Panc1 (cell line): ENCODE results near the gene TRIM10. TPM values are rescaled to one million over a fixed set of nuclear protein-coding genes. Genes with fewer than 3 reads are reported as not detected.

Experiments used
- ATAC-seq: fragments of 200-7000 bp; cut with Tn5 transposase; 2 replicates; pipeline ENCODE4 v1.9.1; 2020; ENCODE audit warnings: mild to moderate bottlenecking, moderate library complexity
- Bru-seq: library from RNA; stranded (reverse); fragments of 400-500 nt; gene quantifications from one replicate; lab custom pipeline; 2021; lab: Mats Ljungman, UMichigan
- BruChase-seq, 2 experiments: library from RNA; stranded (reverse); fragments of 400-500 nt; gene quantifications; one replicate each; lab custom pipeline; 2021; lab: Mats Ljungman, UMichigan
- BruUV-seq: library from RNA; stranded (reverse); fragments of 400-500 nt; replicated peaks from 2 replicates; lab custom pipeline; 2021; lab: Mats Ljungman, UMichigan
- CTCF ChIA-PET: fragments of 300-600 bp; sonication (Branson Sonifier 250); formaldehyde crosslinking; loops from one replicate; lab custom pipeline; 2022; ENCODE audit warnings: antibody characterized with exemption; lab: Charles Lee
- POLR2A ChIA-PET: fragments of 300-600 bp; sonication (Branson Sonifier 250); formaldehyde crosslinking; loops from one replicate; lab custom pipeline; 2022; ENCODE audit warnings: antibody characterized with exemption; lab: Charles Lee
- DNase-seq: peaks from one replicate; pipeline ENCODE4 v3.0.0-alpha.2; 2010; ENCODE audit warnings: low read depth, low spot score
- H3K27ac ChIP-seq: 2 replicates; pipeline ENCODE4 v1.5.1; 2011; ENCODE audit warnings: mild to moderate bottlenecking, low read length, inconsistent platforms
- H3K27me3 ChIP-seq: fragments of 200-500 bp; sonication (Bioruptor generic); 2 replicates; pipeline ENCODE4 v1.6.0; 2014; ENCODE audit warnings: low read length, inconsistent platforms; ENCODE audit not compliant: control insufficient read depth, insufficient read depth
- H3K36me3 ChIP-seq: fragments of 200-500 bp; sonication (Bioruptor generic); 2 replicates; pipeline ENCODE4 v1.5.1; 2014; ENCODE audit warnings: inconsistent platforms, mild to moderate bottlenecking, low read length, moderate library complexity; ENCODE audit not compliant: control insufficient read depth, insufficient read depth
- H3K4me1 ChIP-seq: 2 replicates; pipeline ENCODE4 v1.5.1; 2011; ENCODE audit warnings: inconsistent platforms, mild to moderate bottlenecking, low read length, moderate library complexity; ENCODE audit not compliant: control insufficient read depth, insufficient read depth
- H3K4me3 ChIP-seq, 2 experiments: 2 replicates each; pipeline ENCODE4 v1.5.1; 2011 to 2012; ENCODE audit warnings: low read depth in 2 of 2, low read length in 2 of 2, mild to moderate bottlenecking in 2 of 2, inconsistent platforms in 1 of 2, moderate library complexity in 1 of 2
- H3K9me3 ChIP-seq: fragments of 200-500 bp; sonication (Bioruptor generic); 2 replicates; pipeline ENCODE4 v1.5.1; 2014; ENCODE audit warnings: low read depth, mild to moderate bottlenecking, inconsistent platforms, low read length, moderate library complexity; ENCODE audit not compliant: control insufficient read depth, insufficient read depth
- POLR2AphosphoS5 ChIP-seq: IDR thresholded peaks from 2 replicates; pipeline ENCODE4 v1.6.1; 2012; ENCODE audit warnings: mild to moderate bottlenecking, low read depth, low read length, moderate library complexity
- REST ChIP-seq, 2 experiments: IDR thresholded peaks; 2 replicates each; pipeline ENCODE4 v1.6.1; 2011 to 2012; ENCODE audit warnings: low read depth in 2 of 2, control low read depth in 1 of 2, low read length in 1 of 2, mild to moderate bottlenecking in 1 of 2, moderate library complexity in 1 of 2; ENCODE audit not compliant: insufficient read depth in 1 of 2
- SIN3A ChIP-seq: IDR thresholded peaks from 2 replicates; pipeline ENCODE4 v1.6.1; 2012; ENCODE audit warnings: low read depth, mild to moderate bottlenecking, low read length, moderate library complexity, borderline replicate concordance; ENCODE audit not compliant: insufficient read depth
- TCF7L2 ChIP-seq: IDR thresholded peaks from 2 replicates; pipeline ENCODE4 v1.6.1; 2011; ENCODE audit warnings: mild to moderate bottlenecking, low read depth, low read length, inconsistent platforms
- in situ Hi-C: cut with HindIII; loops from 2 replicates; pipeline ENCODE4 v1.10.0; 2016; ENCODE audit warnings: low sequenced_read_pairs, low pct_unique_long_range_greater_than_20kb
- intact Hi-C: fragments of 100-400 bp; cut with micrococcal nuclease; formaldehyde crosslinking; loops from one replicate; pipeline ENCODE4 v1.10.0; 2022; ENCODE audit not compliant: unreplicated experiment
- long read RNA-seq: library from polyadenylated mRNA; unstranded; transcript quantifications from one replicate; pipeline ENCODE4 v2.0.0, GENCODE V29; 2021; ENCODE audit not compliant: unreplicated experiment
- polyA plus RNA-seq: library from polyadenylated mRNA; unstranded; fragments of >200 nt; gene quantifications from one replicate; pipeline ENCODE4 v1.2.1, GENCODE V29; 2012; ENCODE audit warnings: missing spikeins; ENCODE audit not compliant: insufficient read length
- total RNA-seq: library from RNA; stranded (reverse); gene quantifications from one replicate; pipeline ENCODE4 v1.2.1, GENCODE V29; 2021; ENCODE audit not compliant: unreplicated experiment
- TF ChIP-seq, protein P1 (sequence below): fragments of 450-650 bp; IDR thresholded peaks from 2 replicates; pipeline ENCODE4 v1.5.1; 2017; ENCODE audit warnings: mild to moderate bottlenecking

TRIM10 gene
- total RNA-seq (not detected), Bru-seq, nascent RNA (not detected), BruChase-seq, experiment 1, labeled RNA remaining after a 2-hour chase (not detected), BruChase-seq, experiment 2, labeled RNA remaining after a 6-hour chase (not detected)
- not detected for polyA plus RNA-seq
- long read RNA-seq: 0 reads

DNA sequence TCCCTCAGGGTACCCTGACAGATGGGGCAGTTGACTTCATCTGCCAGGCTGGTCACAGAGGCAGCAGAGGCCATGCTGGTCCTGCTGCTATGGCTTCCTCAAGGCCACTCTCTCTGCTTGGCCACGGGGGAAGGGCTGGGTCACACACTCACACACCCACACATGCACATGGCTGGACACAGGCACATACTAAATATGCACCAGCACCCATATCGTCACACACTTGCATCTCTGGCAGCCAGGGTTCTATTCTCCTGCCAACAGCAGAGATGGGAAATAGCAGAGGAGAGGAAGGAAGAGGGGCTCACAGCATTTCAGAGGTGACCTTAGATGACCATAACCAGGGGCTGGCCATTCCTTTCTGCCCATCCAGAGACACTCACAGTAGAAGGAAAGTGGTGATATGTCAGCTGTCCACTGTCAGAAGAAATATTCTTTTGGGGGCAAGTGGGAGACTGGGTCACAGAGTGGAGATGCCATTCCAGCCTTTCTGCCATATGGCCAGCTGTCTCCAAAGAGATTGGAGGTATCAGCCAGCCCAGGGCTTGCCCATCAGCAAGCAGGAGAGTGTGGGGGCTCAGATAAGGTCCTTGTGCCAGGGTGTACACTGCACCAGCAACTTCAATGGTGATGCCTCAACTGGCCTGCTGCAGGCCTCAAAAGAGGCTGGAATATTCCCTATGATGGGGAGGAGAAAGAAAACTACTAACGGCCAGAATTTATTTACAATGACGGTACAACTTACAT, at the start of gene TRIM10:
Gene TRIM10, minus strand, starts transcription at position 427 of the 747 bp plus-strand sequence. Its CDS starts 353 bp downstream, at position 74.
- H3K36me3 ChIP-seq: no peaks in the 10 kb centered on the region
- ATAC-seq: no peak
- intact Hi-C loops (no loop called here), in situ Hi-C loops (no loop called here)
- TF ChIP-seq, protein P1, sequence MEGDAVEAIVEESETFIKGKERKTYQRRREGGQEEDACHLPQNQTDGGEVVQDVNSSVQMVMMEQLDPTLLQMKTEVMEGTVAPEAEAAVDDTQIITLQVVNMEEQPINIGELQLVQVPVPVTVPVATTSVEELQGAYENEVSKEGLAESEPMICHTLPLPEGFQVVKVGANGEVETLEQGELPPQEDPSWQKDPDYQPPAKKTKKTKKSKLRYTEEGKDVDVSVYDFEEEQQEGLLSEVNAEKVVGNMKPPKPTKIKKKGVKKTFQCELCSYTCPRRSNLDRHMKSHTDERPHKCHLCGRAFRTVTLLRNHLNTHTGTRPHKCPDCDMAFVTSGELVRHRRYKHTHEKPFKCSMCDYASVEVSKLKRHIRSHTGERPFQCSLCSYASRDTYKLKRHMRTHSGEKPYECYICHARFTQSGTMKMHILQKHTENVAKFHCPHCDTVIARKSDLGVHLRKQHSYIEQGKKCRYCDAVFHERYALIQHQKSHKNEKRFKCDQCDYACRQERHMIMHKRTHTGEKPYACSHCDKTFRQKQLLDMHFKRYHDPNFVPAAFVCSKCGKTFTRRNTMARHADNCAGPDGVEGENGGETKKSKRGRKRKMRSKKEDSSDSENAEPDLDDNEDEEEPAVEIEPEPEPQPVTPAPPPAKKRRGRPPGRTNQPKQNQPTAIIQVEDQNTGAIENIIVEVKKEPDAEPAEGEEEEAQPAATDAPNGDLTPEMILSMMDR: no peak
- no peak for TF ChIP-seq REST (IDR thresholded peaks at IDR 0.05; ENCODE audit: insufficient read depth in 1 of 2, low read depth in 2 of 2, low read length in 1 of 2)
- no peak for TF ChIP-seq TCF7L2
- no peak for TF ChIP-seq SIN3A
- no peak for TF ChIP-seq POLR2AphosphoS5
- no peak within 1 kb of the TSS for H3K4me3 ChIP-seq
- DNase-seq: no peak
- no TSS peak for BruUV-seq
- no peaks in the 10 kb centered on the region for H3K9me3 ChIP-seq
- no peak within 1 kb of the TSS for H3K27ac ChIP-seq
- POLR2A ChIA-PET: no interaction called here
- CTCF ChIA-PET: no interaction called here
- peaks cover 8% of the 10 kb centered on the region; the same call in 1 of the 2 replicates for H3K27me3 ChIP-seq
- H3K4me1 ChIP-seq: no peaks in the 10 kb centered on the region

- TF ChIP-seq, protein P1: no peak
- TF ChIP-seq TCF7L2: no peak
- no peak for TF ChIP-seq SIN3A
- TF ChIP-seq REST (IDR thresholded peaks at IDR 0.05; ENCODE audit: insufficient read depth in 1 of 2, low read depth in 2 of 2, low read length in 1 of 2): no peak
- TF ChIP-seq POLR2AphosphoS5: no peak
- ChIA-PET POLR2A (interaction anchor here (0.6 kb wide), 1 partner anchor 51 kb away, joined by 3 read pairs; no protein-coding TSS in a partner anchor), CTCF (interaction anchor here (0.6 kb wide), 1 partner anchor 16 kb away, joined by 3 read pairs; no protein-coding TSS in a partner anchor)
- intact Hi-C loops (no loop called here), in situ Hi-C loops (no loop called here)
- Histone ChIP-seq H3K4me1 (peaks cover 34% of the 10 kb centered on the region), H3K4me3 (no peak overlapping the region), H3K36me3 (no peaks in the 10 kb centered on the region; the same call in none of the 2 replicates), H3K27me3 (no peaks in the 10 kb centered on the region), H3K27ac (peak overlapping the region; percentile 27; the same call in 1 of the 2 replicates), H3K9me3 (no peaks in the 10 kb centered on the region)
- DNase-seq: no peak
- BruUV-seq: no TSS peak
- ATAC-seq: no peak
These were observed 46.7 kb upstream of the TRIM10 start for GRCh38 chr6:30207619-30208295.
